GM12873 (cell line): Measurements from ENCODE around the gene PTPRN2.

ENCODE experiments used
- TF ChIP-seq, protein P1 (sequence below): IDR thresholded peaks from 2 replicates; pipeline ENCODE4 v1.5.1; 2012; ENCODE audit warnings: low read depth, mild to moderate bottlenecking, moderate library complexity, low read length, control low read depth; ENCODE audit not compliant: insufficient read depth; ENCODE audit errors: missing control alignments

PTPRN2 gene

DNA sequence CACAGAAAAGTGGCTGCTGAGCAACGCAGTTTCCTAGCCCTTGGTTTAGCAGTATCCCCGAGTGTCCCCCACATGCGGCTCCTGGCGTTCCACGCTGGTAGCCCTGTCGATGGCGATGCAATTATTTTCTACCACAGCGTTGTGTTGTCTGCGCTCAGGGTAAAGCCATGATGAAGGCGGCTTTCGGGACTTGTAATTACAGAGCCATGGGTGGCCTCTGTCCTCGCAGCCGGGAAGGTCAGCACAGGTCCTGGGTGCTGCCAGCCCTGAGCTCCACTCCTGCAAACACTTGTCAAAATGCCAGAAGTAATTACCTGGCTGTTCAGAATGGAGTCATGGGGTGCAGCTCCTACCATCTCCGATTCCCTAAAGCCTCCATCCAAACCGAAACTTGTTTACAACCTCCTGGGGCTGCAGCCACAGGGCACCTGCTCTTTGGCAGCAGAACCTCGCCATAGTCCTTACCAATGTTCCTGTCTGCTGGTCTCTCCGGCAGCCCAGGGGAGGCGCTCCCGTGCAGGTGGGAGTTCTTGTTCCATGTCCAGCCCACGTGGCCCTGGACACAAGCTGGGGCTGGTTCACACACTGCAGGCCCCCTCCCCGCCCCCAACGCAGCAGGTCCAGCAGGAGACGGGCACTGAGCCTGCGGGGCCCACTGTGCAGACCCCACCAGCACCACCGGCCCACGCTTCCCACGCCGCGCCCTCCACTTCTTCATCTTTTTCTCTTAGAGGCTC is 512.6 kb downstream of the PTPRN2 start:
- TF ChIP-seq, protein P1, sequence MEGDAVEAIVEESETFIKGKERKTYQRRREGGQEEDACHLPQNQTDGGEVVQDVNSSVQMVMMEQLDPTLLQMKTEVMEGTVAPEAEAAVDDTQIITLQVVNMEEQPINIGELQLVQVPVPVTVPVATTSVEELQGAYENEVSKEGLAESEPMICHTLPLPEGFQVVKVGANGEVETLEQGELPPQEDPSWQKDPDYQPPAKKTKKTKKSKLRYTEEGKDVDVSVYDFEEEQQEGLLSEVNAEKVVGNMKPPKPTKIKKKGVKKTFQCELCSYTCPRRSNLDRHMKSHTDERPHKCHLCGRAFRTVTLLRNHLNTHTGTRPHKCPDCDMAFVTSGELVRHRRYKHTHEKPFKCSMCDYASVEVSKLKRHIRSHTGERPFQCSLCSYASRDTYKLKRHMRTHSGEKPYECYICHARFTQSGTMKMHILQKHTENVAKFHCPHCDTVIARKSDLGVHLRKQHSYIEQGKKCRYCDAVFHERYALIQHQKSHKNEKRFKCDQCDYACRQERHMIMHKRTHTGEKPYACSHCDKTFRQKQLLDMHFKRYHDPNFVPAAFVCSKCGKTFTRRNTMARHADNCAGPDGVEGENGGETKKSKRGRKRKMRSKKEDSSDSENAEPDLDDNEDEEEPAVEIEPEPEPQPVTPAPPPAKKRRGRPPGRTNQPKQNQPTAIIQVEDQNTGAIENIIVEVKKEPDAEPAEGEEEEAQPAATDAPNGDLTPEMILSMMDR, result no peak

DNA sequence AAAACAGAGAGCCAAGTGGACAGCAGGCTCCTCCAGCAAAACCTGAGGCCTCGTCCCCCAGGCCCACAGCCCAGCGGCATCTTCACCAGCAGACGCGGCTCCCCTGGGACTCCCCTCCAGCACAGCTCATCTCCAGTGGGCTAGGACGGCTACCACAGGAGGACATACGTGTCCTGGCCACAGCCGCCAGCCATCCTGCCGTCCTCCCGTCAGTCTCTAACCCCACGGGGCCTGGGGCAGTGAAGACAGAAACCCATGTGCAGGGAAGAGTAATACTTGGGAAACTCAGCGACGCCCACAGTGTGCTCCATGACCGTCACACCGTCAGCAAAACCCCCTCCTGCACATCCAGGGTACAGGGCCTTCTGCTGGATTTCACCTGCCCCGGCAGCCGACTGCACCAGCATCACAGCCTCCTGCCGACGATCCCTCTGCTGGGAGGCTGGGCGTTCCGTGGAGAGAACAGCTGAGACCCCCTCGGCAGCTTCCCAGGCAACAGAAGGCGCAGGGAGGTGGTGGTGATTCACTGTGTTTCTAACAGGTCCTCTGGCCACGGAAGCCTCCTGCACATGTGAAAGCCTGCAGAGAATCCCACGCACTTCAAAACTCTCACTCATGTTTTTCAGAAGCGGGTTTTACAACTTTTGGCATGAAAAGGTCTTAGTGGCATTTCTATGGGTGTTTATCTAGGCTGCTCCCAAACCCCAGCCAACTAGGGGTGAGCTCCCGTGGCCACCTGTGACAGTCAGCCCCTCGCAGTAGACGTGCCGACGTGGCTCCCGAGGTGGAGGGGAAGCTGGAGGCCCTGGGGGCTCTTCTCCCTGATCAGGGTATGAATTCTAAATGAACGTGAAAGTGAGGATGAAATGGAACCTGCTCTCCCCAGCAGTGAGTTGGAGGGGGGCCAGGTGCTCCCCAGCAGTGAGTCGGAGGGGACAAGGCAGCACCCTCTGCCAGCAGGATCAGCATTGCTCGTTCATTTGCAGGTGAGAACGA is 513.5 kb downstream of the PTPRN2 start:
- TF ChIP-seq, protein P1, result no peak

DNA sequence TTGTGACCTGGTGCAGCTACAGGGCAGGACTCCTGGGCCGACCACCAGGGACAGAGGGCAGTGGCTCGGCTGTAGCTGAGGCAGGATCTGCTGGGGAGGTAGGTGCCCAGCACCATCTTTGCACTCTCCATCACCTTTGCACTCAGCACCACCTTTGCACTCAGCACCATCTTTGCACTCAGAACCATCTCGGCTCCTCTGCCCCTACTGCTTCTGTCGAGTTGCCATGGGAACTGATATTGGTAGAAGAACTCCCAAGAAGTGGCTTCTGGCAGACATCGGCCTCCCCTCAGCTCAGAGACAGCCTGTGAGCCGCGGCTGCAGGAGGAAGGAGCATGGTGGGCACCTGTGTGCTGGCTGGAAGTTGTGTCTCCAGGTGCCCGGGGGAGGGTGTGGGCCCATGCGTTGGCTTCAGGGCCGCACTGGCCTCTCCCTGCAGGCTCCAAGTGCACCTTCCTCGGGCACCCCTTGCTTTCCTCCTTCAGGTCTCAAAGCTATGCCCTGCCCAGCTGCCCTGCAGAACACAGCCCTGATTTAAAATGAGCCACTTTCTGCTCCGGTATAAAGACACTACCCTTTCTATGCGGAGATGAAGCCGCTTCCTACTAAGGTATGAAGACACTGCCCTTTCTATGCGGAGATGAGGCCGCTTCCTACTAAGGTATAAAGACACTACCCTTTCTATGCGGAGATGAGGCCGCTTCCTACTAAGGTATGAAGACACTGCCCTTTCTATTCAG is 514.5 kb downstream of the PTPRN2 start:
- TF ChIP-seq, protein P1, result no peak

DNA sequence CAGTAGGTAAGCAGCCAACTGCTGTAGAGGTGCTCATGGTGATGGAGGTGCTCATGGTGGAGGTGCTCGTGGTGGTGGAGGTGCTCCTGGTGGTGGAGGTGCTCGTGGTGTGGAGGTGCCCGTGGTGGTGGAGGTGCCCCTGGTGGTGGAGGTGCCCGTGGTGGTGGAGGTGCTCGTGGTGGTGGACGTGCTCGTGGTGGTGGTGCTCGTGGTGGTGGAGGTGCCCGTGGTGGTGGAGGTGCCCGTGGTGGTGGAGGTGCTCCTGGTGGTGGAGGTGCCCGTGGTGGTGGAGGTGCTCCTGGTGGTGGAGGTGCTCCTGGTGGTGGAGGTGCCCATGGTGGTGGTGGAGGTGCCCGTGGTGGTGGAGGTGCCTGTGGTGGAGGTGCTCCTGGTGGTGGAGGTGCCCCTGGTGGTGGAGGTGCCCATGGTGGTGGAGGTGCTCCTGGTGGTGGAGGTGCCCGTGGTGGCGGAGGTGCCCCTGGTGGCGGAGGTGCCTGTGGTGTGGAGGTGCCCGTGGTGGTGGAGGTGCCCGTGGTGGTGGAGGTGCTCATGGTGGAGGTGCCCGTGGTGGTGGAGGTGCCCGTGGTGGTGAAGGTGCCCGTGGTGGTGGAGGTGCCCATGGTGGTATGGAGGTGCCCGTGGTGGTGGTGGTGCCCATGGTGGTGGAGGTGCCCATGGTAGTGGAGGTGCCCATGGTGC is 517.3 kb downstream of the PTPRN2 start:
- TF ChIP-seq, protein P1, result no peak

DNA sequence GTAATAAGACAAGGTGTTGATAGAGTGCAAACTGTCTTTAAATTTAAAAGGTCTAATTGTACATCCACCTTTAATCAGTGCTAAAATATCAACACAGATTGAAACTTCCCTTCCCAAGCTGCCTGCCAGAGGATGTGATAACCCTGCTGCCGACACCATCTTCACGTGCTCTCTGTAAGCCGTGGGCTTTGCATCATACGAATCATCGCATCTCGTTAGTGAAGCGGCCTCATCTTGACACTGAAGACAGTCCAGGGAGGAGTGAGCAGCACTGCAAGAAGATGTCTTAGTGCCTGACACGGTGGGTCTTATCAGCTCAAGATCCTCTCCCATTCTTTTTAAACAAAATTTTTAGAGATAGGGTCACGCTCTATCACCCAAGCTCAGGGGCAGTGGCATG is 518.8 kb downstream of the PTPRN2 start:
- TF ChIP-seq, protein P1, result no peak

DNA sequence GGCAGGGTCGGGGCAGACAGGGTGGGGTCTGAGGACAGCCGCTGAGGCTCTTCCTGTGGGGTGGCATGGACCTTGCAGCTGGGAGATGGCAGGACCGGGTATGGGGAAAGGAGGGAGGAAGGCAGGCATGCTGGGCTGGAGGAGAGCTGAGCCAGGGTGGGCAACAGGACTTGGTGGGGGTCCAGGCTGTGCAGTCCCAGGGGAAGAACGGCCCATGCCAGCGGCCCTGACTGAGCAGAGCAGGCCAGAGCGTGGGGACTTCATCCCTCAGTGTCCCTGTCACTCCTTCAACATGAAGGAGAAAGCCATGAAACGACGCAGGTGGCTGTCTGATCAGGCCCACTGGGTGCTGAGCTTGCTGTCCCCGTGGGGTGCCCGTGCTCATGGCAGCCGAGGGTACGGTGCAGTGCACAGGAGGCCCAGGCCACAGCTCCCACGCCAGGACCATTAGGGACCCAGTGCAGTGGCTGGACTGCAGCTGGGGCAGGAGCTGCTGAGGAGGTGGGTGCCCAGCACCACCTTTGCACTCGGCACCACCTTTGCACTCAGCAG is 519.6 kb downstream of the PTPRN2 start:
- TF ChIP-seq, protein P1, result no peak
